ENCODE data around the gene CBL. TPM values are rescaled to one million over a fixed set of nuclear protein-coding genes. Genes with fewer than 3 reads are reported as not detected.

CBL gene
- total RNA-seq: 9.9 and 14.6 TPM in 2 replicates

DNA sequence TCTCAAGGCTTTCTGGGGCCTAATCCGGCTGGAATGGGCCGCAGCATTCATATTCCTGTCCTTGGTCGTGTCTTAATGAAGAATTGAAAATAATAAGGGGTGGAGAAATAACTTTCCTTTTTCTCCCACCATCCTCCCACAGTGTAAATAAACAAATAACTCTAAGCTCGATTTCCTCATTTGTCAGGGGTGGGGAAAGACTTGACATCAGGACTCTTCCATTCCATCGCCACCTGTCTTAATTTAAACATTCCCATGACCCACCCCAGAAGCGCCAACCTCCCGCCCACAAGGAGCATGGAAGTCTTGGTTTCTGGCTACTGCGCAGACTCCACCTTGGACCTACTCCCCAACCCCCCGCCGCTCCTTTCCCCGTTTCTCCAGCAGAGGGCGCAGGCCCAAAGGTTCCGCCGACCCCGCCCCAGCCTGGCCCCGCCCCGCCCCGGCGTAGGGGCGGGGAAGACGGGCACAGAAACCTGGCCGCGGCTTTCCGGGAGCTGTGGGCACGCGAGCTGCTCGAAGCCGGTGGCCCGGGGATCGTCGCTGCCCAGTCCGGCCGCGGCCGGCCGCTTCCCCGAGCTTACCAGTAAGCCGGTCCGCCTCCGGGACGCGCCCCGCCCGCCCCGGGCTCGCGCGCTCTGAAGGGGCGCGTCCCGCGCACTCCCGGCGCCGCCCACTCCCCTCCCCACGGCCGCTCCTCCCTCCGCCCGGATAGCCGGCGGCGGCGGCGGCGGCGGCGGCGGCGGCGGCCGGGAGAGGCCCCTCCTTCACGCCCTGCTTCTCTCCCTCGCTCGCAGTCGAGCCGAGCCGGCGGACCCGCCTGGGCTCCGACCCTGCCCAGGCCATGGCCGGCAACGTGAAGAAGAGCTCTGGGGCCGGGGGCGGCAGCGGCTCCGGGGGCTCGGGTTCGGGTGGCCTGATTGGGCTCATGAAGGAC lies at the start of gene CBL:
Gene CBL (plus strand): TSS at position 766 of the 937 bp plus-strand sequence. CDS start 79 bp downstream, at position 845.

DNA sequence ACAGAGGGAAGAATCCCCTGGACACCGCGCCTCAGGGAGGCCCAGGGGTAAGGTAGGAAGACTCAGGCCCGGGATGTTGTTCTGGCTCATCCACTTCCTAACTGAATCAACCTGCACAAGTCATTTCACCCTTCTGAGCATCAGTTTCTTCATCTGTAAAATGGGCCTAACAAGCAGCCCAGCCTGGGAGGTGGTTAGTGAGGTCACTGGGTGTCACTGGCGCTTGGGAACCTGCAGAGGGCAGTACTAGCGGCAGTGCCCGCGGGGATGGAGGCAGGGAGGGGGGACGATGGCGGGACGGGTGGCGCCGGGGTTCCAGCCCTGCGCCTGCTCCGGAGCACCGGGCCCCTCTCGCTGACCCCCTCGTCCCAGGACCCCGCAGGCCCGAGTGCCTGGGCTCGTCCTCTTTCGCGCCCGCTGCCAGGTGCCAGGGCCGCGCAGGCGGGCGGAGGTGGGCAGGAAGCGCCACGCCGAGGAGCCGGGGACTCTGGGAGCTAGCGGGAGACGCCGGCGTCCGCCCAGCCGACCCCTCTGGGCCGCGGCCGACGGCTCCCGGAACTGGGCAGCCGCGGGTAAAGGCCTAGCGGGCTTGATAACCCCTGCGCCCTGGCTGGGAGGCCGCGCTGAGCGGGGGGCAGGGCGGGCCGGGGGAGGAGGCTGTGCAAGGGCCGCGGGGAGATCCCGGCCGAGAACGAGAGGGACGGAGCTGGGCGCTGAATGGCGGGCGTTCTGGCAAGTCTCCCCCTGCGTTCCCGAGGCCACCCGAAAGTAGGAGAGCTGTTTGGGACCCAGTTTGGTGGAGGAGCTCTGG lies 37.5 kb upstream of the CBL start, which contains the start of gene NLRX1:
Gene NLRX1 (plus strand): TSS at position 255 of the 811 bp plus-strand sequence. CDS start 2,679 bp downstream, outside the sequence.

DNA sequence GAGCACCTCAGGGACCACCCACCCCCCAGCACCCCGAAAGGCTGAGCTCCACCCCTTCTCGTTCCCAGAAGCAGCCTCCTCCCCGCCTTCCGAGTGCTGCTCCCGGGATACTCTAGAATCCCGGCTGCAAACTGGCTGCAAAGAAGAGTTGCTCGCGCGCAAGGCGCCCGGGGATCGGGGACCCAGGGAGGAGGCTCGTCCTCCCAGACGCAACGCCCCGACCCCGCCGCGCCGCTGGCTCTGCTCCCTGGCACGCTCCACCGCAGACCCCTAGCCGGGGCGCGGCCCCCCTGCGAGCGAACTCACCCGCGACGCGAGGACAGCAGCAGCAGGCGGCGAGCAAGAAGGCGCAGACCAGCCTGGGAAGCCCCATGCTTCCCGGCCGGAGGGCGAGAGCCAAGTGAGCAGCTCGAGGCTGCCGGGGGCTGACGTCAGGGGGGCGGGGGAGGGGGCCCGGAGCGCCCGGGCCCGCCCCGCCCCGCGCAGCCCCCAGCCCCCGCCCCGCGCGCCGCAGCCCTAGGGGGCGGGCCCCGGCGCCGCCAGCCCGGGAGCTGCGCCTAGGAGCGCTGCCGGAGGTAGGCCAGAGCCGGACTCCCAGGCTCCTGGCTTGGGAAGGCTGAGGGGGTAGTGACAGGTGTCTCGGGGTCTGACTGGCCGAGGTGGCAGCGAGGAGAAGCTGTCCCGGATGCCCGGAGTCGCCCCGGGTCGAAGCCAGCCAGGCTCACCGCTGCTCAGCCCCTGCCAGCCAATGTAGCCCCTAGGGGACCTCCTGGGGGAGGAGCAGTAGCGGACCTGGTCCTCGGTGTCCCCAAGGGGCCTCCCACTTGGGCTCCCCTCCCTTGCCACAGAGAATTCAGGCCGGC lies 110.8 kb downstream of the CBL start, which contains the start of gene MCAM:
Gene MCAM (minus strand): TSS at position 402 of the 863 bp plus-strand sequence. CDS start 29 bp downstream, at position 373.

DNA sequence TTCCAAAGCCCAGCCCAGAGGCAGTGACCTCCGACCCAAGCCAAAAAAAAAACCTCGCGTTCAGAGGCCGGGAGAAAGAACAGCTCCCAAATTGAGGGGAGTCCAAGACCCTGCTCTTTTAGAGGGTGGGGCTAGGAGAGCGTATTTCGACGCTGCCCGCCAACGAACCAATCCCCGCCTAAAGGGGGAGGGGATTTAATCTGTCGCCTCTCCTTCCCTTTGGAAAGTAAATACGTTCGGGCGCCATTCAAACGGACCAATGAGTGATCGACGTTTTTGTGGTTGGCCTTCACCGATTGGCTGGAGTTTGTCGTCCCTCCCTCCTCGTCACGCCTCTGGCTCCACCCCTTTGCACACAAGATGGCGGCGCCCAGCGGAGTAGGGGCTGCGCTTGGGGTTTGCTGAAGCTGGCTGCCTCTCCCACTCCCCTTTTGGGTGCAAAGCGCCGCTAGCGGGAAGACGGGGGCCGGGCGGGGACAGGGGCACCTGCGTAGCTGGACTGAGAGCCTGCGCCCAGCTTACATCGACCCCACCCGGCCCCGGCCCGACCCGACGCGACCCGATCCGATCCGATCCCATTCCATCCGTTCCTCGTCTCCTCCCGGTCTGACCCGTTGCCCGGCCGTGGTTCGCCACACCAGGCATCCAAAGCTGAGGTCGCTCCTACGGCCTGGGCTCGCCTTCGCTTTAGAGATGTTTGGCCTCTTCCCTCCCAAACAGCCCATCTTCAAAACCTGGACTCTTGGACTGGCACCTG lies 128.2 kb downstream of the CBL start, which contains the start of gene RNF26:
Gene RNF26 (plus strand): TSS at position 354 of the 757 bp plus-strand sequence. CDS start 596 bp downstream, outside the sequence.

DNA sequence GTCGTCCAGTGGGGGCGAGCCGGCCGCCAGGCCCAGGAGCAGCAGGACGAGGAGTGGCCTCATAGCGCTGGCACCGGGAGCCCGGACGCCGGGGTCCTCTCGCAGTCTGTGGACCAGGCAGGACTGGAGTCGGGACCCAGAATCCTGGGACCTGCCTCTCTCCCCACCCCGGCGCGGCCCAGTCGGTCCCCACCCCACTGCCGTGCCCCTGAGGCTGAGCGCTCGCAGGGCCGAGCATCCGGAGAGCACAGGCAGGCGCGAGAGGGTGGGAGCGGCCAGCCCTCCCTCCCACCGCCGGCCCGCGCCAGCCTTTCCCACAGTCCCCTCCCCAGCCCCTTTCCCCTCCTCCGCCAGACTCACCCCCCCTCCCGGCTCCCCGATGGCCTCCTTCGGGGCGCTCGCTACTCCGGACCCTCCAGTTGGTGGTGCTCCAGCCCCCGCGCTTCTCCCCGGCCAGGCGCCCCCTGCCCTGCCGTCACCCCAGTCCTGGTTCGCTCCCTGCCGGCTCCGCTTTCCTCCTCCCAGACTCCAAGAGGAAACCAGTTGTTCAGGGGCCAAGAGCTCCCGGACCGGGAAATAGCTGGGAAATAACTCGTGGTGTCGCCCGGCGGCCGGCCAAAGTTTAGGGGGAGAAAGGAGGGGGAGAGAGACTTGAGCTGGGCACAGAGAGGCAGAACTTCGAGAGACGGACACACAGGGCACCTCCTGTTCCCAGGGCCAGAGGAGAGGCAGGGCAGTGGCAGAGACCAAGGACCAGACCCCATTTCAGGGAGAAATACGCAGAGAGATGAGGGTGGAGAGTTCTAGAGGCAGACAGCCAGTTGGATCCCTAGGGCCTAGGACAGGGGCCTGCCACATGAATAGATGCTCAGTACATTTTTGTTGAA lies 134.4 kb downstream of the CBL start, which contains the start of gene C1QTNF5:
Gene C1QTNF5 (minus strand): TSS at position 549 of the 887 bp plus-strand sequence. CDS start 486 bp downstream, at position 63.

GRCh38 chr11:119346605-119347004 lies 140.5 kb downstream of the CBL start, which contains the start of gene MFRP:
Gene MFRP (minus strand): TSS chr11:119346705. CDS start chr11:119346513, 192 bp downstream.

Other genes starting within 250 kb of the CBL start
- not detected in 2 replicates for gene FOXR1, start 234.6 kb upstream of the CBL start, total RNA-seq
- gene CENATAC, start 208.2 kb upstream of the CBL start, total RNA-seq: 11.7 and 14.4 TPM in 2 replicates
- 857 and 1,469 TPM in 2 replicates for gene RPS25, start 188.0 kb upstream of the CBL start, total RNA-seq
- 84.6 and 107 TPM in 2 replicates for gene TRAPPC4, start 187.6 kb upstream of the CBL start, total RNA-seq
- gene SLC37A4, start 175.5 kb upstream of the CBL start, total RNA-seq: 9.9 and 12.8 TPM in 2 replicates
- gene HYOU1, start 149.1 kb upstream of the CBL start, total RNA-seq: 227 and 417 TPM in 2 replicates
- gene VPS11, start 138.5 kb upstream of the CBL start, total RNA-seq: 28.0 and 31.2 TPM in 2 replicates
- gene HMBS, start 121.5 kb upstream of the CBL start, total RNA-seq: 12.6 and 18.4 TPM in 2 replicates
- 21.2 and 27.1 TPM in 2 replicates for gene DPAGT1, start 104.5 kb upstream of the CBL start, total RNA-seq
- gene C2CD2L, start 99.0 kb upstream of the CBL start, total RNA-seq: 2.5 and 3.1 TPM in 2 replicates
- gene HINFP, start 84.8 kb upstream of the CBL start, total RNA-seq: 13.0 and 21.9 TPM in 2 replicates
- under 0.01 and 0.07 TPM in 2 replicates for gene ABCG4, start 57.3 kb upstream of the CBL start, total RNA-seq
- 25.6 and 28.9 TPM in 2 replicates for gene NLRX1, start 37.6 kb upstream of the CBL start, total RNA-seq
- gene NHERF4, start 20.9 kb upstream of the CBL start, total RNA-seq: 0.07 TPM in 1 of 2 replicates, not detected in the other
- 21.2 and 67.8 TPM in 2 replicates for gene MCAM, start 110.8 kb downstream of the CBL start, total RNA-seq
- 3.4 and 11.7 TPM in 2 replicates for gene RNF26, start 128.2 kb downstream of the CBL start, total RNA-seq
- 0.34 and 0.36 TPM in 2 replicates for gene C1QTNF5, start 134.5 kb downstream of the CBL start, total RNA-seq
- not detected in 2 replicates for gene MFRP, start 140.4 kb downstream of the CBL start, total RNA-seq
- 1.4 and 2.4 TPM in 2 replicates for gene USP2, start 175.4 kb downstream of the CBL start, total RNA-seq
- under 0.01 TPM in 1 of 2 replicates, not detected in the other for gene THY1, start 216.8 kb downstream of the CBL start, total RNA-seq